PC-3 (cell line): Measurements from ENCODE around the gene RIMBP3C. TPM values are rescaled to one million over a fixed set of nuclear protein-coding genes. Genes with fewer than 3 reads are reported as not detected.
A peak's percentile ranks its signal among the peaks of the same experiment; 100 is the strongest.
"Not testable (repeated sequence)": the region's sequence is repeated elsewhere in the genome, so short reads cannot be mapped to it uniquely, and the experiment has no call there.

Experiments used
- ATAC-seq: fragments of 200-7000 bp; cut with Tn5 transposase; 2 replicates; pipeline ENCODE4 v1.9.1; 2020; ENCODE audit warnings: mild to moderate bottlenecking, moderate library complexity
- BruUV-seq: library from RNA; stranded (reverse); fragments of 400-500 nt; replicated peaks from 2 replicates; lab custom pipeline; 2021; lab: Mats Ljungman, UMichigan
- CTCF ChIA-PET: fragments of 300-600 bp; sonication (Branson Sonifier 250); formaldehyde crosslinking; loops from one replicate; lab custom pipeline; 2022; ENCODE audit warnings: antibody characterized with exemption; lab: Charles Lee
- POLR2A ChIA-PET: fragments of 300-600 bp; sonication (Branson Sonifier 250); formaldehyde crosslinking; loops from one replicate; lab custom pipeline; 2022; ENCODE audit warnings: antibody characterized with exemption; ENCODE audit not compliant: unreplicated experiment; lab: Charles Lee
- DNase-seq: peaks from one replicate; pipeline ENCODE4 v3.0.0-alpha.2; 2015
- H2AFZ ChIP-seq: fragments of 300-600 bp; sonication (generic); 2 replicates; pipeline ENCODE4 v1.6.0; 2016; ENCODE audit warnings: antibody characterized with exemption, low read length
- H3F3A ChIP-seq: fragments of 300-600 bp; sonication (generic); one replicate; pipeline ENCODE4 v1.6.0; 2017; ENCODE audit warnings: antibody characterized with exemption, low read length, control low read depth, mild to moderate bottlenecking; ENCODE audit not compliant: unreplicated experiment
- H3K27ac ChIP-seq: fragments of 300-600 bp; sonication (generic); 2 replicates; pipeline ENCODE4 v1.5.1; 2016; ENCODE audit warnings: mild to moderate bottlenecking, low read length
- H3K27me3 ChIP-seq: fragments of 300-600 bp; sonication (generic); 2 replicates; pipeline ENCODE4 v1.6.1; 2016; ENCODE audit warnings: low read length, mixed read lengths
- H3K36me3 ChIP-seq: fragments of 300-600 bp; sonication (generic); 2 replicates; pipeline ENCODE4 v1.6.1; 2016; ENCODE audit warnings: low read depth, mixed run types, low read length, mixed read lengths
- H3K4me1 ChIP-seq: fragments of 300-600 bp; sonication (generic); 2 replicates; pipeline ENCODE4 v1.5.1; 2016; ENCODE audit warnings: low read length; ENCODE audit not compliant: insufficient read depth
- H3K4me2 ChIP-seq: fragments of 300-600 bp; sonication (generic); 2 replicates; pipeline ENCODE4 v1.6.0; 2016; ENCODE audit warnings: low read length
- H3K4me3 ChIP-seq: fragments of 300-600 bp; sonication (generic); 2 replicates; pipeline ENCODE4 v1.5.1; 2016; ENCODE audit warnings: mild to moderate bottlenecking, low read length, mixed read lengths
- H3K79me2 ChIP-seq: fragments of 300-600 bp; sonication (generic); 2 replicates; pipeline ENCODE4 v1.6.1; 2017; ENCODE audit warnings: low read length, mixed read lengths
- H3K9ac ChIP-seq: fragments of 300-600 bp; sonication (generic); 2 replicates; pipeline ENCODE4 v1.6.0; 2016; ENCODE audit warnings: mild to moderate bottlenecking, low read length
- H3K9me2 ChIP-seq: fragments of 300-600 bp; sonication (generic); replicated peaks from 2 replicates; pipeline ENCODE4 v1.6.1; 2016; ENCODE audit warnings: mixed run types, low read length, mixed read lengths
- H3K9me3 ChIP-seq: fragments of 300-600 bp; sonication (generic); 2 replicates; pipeline ENCODE4 v1.6.1; 2016; ENCODE audit warnings: low read length, mixed read lengths
- H4K20me1 ChIP-seq: fragments of 300-600 bp; sonication (generic); 2 replicates; pipeline ENCODE4 v1.6.1; 2016; ENCODE audit warnings: low read length, mixed read lengths
- intact Hi-C: fragments of 100-400 bp; cut with micrococcal nuclease; formaldehyde crosslinking; loops from 2 replicates; pipeline ENCODE4 v1.9.0; 2023
- total RNA-seq: library from RNA; depleted of rRNA; stranded (reverse); fragments of >200 nt; gene quantifications from 2 replicates; pipeline ENCODE4 v1.2.3, GENCODE V29; 2014; rRNA removed

RIMBP3C gene
- total RNA-seq, 1 experiment from 2014 or later, result not detected

DNA sequence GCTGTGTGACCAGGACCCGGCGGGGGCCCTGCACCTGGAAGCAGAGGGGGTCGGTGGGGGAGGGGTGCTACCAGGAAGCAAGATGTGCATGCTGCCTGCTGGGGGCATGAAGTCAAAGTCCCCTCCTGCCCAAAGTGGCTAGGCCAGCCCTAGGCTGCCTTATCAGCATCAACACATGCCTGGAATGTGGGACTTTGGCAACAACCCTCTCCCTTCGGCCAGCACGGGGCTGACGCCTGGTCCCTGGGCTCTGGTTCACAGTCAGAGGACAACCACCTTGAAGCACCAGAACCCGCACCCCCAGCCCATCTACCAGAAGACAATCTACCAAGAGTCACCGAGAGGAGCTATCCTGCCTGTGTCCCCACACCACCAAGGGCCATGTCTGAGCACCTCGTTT is 40.9 kb downstream of the RIMBP3C start:
- DNase-seq, CTCF ChIA-PET, ATAC-seq, H3K79me2 ChIP-seq, H3K4me2 ChIP-seq, H3K27ac ChIP-seq, H3K36me3 ChIP-seq, H3K4me3 ChIP-seq, intact Hi-C loops, H3K4me1 ChIP-seq, BruUV-seq, H4K20me1 ChIP-seq, H3K9ac ChIP-seq, H3K9me2 ChIP-seq, H3K27me3 ChIP-seq, H2AFZ ChIP-seq, POLR2A ChIA-PET, H3K9me3 ChIP-seq, H3F3A ChIP-seq: not testable (repeated sequence)

DNA sequence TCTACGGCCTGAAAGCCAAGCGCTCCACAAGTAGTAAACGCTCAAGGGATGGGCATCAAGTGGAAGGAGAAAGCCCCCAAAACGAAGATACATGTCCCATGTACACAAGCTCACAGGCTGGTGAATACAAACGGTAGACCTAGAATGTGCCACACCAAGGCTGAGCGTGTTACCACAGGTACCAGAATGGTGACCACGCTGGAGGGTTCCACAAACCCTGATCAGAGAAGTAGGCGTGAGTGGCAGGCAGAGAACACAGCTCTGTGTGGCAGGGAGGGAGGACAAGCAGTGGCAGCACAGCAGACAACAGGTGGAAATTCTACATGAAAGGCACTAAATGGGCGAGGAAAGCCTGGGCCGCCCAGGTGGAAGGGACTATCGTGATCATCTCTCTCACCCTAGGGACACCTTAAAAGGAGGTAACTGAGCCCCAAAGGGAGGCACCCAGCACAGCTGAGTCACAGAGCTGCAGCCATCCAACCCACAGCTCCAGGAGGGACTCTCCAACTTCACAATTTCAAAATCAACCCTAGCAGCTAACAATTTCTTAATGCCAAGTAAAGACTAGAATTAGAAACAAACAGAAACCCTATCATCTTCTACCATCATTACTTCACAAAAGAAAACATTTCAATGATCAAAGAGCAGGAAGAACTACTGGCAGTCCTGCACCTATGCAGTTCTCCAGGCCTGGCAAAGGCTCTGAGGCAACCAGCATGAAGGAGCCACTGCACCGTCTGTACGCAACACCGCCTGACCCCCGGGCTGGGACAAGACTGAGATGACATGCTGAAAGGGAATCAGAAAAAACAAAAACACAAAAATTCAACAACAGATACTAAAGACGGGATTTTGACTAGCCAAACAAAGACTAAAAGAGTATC is 51.4 kb downstream of the RIMBP3C start:
- H3K27me3 ChIP-seq, H3K9me2 ChIP-seq, H3K4me2 ChIP-seq, CTCF ChIA-PET, ATAC-seq, H2AFZ ChIP-seq, H3K79me2 ChIP-seq, intact Hi-C loops, POLR2A ChIA-PET, H3K36me3 ChIP-seq, H4K20me1 ChIP-seq, BruUV-seq, H3K9me3 ChIP-seq, H3F3A ChIP-seq, H3K4me1 ChIP-seq, H3K4me3 ChIP-seq, H3K27ac ChIP-seq, DNase-seq, H3K9ac ChIP-seq: not testable (repeated sequence)

DNA sequence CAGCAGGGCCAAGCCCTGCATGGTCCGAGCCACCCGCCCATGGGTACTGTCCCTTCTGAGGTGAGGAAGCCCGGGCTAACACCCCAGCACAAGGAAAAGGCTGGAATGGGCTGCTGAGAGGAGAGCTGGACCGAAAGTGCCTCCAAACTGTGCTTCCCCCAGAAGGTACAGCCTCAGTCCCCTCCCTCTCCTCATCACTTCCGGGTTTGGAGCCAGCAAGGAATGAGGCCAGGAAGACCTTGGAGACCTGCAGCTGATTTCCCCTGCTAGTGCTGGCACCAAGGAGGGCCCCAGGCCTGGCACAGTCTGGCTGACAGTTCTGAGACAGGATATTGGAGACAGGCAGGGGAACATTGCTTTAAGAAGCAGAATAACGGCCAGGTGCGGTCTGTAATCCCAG is 52.8 kb downstream of the RIMBP3C start:
- H2AFZ ChIP-seq, H3K4me2 ChIP-seq, H3K9me3 ChIP-seq, H3F3A ChIP-seq, CTCF ChIA-PET, H3K27ac ChIP-seq, H3K79me2 ChIP-seq, intact Hi-C loops, H4K20me1 ChIP-seq, BruUV-seq, H3K9ac ChIP-seq, H3K9me2 ChIP-seq, H3K27me3 ChIP-seq, POLR2A ChIA-PET, H3K4me3 ChIP-seq, DNase-seq, H3K36me3 ChIP-seq, H3K4me1 ChIP-seq: not testable (repeated sequence)
- peak; percentile 14; the same call in 1 of the 2 replicates for ATAC-seq

DNA sequence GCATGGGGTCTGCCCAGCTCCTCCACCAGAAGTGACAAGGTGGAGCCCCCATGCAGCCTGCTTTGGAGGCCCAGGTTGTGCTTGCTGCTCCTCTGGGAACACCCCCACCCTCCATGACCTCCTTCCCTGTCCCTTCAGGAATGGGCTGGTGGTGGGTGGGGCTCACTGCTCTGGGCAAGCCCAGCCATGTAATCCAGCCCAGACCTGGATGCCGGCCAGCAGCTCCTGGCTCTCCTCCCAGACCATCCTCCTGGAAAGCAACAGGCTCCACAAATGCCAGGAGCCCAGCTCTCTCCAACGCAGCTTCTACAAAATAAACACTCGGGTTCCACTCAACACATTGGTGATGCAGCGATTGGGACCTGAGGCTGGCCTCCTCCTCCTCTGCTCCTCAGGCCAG is 53.3 kb downstream of the RIMBP3C start:
- H3K9me2 ChIP-seq, H3K79me2 ChIP-seq, H3K4me2 ChIP-seq, H3K9me3 ChIP-seq, intact Hi-C loops, H3K36me3 ChIP-seq, H3K27ac ChIP-seq, H3K9ac ChIP-seq, H3K4me3 ChIP-seq, H3F3A ChIP-seq, H3K27me3 ChIP-seq, H4K20me1 ChIP-seq, DNase-seq, POLR2A ChIA-PET, BruUV-seq, CTCF ChIA-PET, H3K4me1 ChIP-seq, H2AFZ ChIP-seq: not testable (repeated sequence)
- peak; percentile 72 for ATAC-seq

Other genes starting within 250 kb of the RIMBP3C start
- 0.06 TPM in 1 of 2 replicates, not detected in the other for gene RIMBP3B, start 167.7 kb downstream of the RIMBP3C start, total RNA-seq
- 3.5 and 4.8 TPM in 2 replicates for gene HIC2, start 134.1 kb downstream of the RIMBP3C start, total RNA-seq
- gene TMEM191C, start 84.1 kb downstream of the RIMBP3C start, total RNA-seq, result 6.4 and 6.7 TPM in 2 replicates
- gene UBE2L3, start 16.3 kb upstream of the RIMBP3C start, total RNA-seq, result 50.7 and 72.0 TPM in 2 replicates
- gene YDJC, start 78.6 kb upstream of the RIMBP3C start, total RNA-seq, result 79.4 and 122 TPM in 2 replicates
- gene CCDC116, start 81.3 kb upstream of the RIMBP3C start, total RNA-seq, result not detected in 2 replicates
- gene SDF2L1, start 90.8 kb upstream of the RIMBP3C start, total RNA-seq, result 180 and 214 TPM in 2 replicates
- gene PPIL2, start 114.6 kb upstream of the RIMBP3C start, total RNA-seq, result 32.3 and 33.7 TPM in 2 replicates
- 0.23 and 3.2 TPM in 2 replicates for gene YPEL1, start 184.3 kb upstream of the RIMBP3C start, total RNA-seq